GM12873 (cell line): ENCODE data around the gene SH2D1A.

Source experiments
- TF ChIP-seq, protein P1 (sequence below): IDR thresholded peaks from 2 replicates; pipeline ENCODE4 v1.5.1; 2012; ENCODE audit warnings: low read depth, mild to moderate bottlenecking, moderate library complexity, low read length, control low read depth; ENCODE audit not compliant: insufficient read depth; ENCODE audit errors: missing control alignments

SH2D1A gene

DNA sequence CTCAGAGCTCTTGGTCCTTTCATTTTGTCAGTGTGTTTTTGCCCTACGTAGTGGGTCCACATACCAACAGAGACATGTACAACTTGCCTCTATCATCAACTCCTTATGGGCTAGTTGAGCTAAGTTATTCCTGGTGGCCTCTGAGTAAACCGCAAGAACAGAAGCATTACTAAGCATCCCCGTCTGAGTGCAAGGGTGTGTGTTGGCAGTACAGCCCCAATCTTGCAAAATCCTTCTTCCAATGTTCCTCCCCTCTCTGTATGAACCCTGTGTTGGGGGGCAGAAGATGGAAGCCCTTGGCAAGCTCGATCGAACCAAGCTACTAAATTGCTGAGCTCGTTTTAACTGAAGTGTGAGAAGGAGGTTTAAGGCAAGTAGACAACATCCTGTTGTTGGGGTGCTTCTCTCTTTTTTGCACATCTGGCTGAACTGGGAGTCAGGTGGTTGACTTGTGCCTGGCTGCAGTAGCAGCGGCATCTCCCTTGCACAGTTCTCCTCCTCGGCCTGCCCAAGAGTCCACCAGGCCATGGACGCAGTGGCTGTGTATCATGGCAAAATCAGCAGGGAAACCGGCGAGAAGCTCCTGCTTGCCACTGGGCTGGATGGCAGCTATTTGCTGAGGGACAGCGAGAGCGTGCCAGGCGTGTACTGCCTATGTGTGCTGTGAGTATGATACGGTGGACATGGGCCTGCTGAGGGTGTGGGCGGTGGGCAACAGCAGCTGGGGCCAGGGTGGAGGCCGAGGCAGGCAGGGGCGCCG lies at the start of gene SH2D1A:
Gene SH2D1A, plus strand, starts transcription at position 447 of the 760 bp plus-strand sequence. Its CDS starts 80 bp downstream, at position 527.
- TF ChIP-seq, protein P1, sequence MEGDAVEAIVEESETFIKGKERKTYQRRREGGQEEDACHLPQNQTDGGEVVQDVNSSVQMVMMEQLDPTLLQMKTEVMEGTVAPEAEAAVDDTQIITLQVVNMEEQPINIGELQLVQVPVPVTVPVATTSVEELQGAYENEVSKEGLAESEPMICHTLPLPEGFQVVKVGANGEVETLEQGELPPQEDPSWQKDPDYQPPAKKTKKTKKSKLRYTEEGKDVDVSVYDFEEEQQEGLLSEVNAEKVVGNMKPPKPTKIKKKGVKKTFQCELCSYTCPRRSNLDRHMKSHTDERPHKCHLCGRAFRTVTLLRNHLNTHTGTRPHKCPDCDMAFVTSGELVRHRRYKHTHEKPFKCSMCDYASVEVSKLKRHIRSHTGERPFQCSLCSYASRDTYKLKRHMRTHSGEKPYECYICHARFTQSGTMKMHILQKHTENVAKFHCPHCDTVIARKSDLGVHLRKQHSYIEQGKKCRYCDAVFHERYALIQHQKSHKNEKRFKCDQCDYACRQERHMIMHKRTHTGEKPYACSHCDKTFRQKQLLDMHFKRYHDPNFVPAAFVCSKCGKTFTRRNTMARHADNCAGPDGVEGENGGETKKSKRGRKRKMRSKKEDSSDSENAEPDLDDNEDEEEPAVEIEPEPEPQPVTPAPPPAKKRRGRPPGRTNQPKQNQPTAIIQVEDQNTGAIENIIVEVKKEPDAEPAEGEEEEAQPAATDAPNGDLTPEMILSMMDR, result no peak

DNA sequence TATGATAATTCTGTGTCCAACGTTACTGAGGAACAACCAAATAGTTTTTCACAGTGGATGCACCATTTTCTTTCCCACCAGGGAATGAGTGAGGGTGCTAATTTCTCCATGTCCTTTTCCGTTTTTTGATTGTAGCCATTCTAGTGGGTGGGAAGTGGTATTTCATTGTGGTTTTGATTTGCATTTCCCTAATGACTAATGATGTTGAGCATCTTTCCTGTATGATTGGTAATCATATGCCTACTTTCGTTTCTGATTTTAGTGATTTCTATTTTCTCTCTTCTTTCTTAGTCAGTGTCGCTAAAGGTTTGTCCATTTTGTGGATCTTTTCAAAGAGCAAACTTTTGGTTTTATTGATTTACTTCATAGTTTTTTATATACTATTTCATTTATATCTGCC lies 46.0 kb upstream of the SH2D1A start:
- TF ChIP-seq, protein P1, result no peak

DNA sequence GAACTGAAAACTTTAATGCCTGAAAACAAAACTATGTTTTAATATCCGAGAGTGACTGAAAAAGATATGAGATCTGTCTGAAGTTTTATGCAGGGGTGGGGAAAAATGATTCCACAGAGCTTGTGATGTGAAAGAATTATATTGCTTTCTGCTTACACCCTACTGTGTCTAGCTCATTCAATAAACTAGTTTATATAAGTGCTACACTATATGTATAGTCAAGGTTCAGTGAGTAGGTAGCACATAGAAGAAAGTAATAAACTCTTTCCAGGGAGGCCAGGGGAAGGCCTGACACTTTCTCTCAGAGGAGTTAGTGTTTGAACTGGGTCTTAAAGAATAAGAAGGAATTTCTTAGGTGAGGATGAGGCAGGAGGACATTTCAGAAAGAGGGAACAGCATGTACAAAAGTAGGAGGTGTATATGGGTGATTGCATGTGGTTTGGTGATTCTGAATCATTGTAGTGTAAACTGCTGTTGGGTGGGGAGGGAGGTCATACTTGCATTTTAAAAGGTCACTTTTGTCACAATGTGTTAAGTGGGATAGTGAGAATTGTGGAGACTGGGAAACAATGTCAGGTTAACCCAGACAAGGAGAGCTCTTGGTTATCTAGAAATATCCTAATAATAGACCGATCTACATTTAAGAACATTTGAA lies 39.0 kb upstream of the SH2D1A start:
- TF ChIP-seq, protein P1, result no peak

DNA sequence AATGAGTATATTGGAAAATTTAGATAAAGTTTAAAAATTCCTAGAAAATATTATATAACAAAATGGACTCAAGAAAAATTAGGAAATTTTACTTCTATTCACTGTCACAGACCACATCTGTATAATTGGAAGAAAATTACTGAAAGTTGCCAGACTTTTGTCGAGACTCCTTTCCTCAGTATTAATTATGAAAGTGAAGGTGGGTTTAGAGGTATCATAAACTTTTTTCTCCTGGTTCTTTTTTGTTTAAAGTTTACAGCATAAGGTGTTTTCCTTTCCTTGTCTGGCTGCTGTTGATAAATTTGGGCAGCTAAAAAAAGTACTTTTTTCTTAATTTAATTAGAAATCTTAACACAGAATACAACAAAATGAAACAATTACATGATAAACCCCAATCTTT lies 20.6 kb upstream of the SH2D1A start:
- TF ChIP-seq, protein P1, result no peak

DNA sequence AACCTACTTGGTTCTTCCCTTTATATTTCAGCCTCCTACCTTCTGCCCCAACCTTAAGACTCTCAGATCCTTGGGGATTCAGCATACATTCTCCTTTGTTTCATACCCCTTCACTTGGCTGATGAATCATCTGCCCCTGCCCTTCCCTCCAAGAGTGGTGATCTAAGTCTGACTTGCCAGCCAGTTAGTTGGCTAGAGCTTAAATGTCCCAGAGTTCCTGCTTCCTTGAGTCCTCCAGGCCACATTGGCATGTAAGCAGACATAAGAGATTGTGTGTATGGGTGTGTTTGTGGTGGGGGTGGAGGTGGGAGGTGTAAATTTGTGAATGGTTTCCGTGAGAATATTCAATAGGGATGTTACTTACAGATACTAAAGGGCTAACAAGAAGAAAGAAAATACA lies 17.6 kb upstream of the SH2D1A start:
- TF ChIP-seq, protein P1, result no peak

DNA sequence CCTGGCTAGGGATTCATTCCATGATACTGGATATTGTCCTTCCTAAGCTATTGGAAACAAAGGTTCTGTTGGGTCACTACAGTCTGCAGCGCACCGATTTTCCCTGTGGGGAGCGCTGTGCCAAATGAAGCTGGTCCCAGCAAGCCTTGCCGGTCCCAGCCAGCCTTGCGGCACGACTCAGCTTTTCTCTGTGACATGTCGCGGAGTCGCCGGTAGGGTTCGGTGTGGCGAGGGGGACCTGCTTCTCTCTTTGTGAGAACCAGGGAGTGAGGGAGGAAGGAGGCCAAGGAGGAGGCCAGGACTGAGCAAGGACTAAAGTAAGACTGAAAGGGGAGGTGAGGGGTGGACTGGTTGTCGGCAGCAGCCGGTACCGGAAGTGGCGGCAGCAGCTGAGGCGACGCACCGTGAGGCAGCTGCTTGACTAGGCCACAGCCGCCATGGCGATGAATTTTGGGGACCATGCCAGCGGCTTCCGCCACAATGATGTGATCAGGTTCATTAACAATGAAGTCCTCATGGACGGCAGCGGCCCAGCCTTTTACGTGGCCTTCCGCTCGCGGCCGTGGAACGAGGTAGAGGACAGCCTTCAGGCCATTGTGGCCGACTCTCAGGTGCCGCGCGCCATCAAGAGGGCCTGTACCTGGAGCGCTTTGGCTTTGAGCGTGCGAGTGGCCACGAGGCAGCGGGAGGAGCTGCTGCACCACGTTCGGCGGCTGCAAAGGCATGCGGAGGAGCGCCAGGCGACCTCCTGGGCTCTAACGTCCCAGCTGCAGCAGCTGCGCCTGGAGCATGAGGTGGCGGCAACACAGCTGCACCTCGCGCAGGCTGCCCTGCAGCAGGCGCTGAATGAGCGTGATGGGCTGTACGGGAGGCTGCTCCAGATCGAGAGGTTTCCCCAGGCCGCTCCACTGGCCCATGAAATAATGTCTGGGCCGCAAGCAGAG lies 13.6 kb upstream of the SH2D1A start, which contains the start of gene TEX13D:
Gene TEX13D, plus strand, starts transcription at position 180 of the 944 bp plus-strand sequence. Its CDS starts 258 bp downstream, at position 438.
- TF ChIP-seq, protein P1, result no peak
